ENCODE results near the gene KLHL35.

Gene KLHL35

GRCh38 chr11:75434051-75434450 is 1.0 kb upstream of the KLHL35 start:
- no peak overlapping the region for H3K9ac ChIP-seq (ENCODE audit: low read length)
- no peak overlapping the region for H2AFZ ChIP-seq (ENCODE audit: low read depth, low read length)
- H3K4ac ChIP-seq (ENCODE audit: low read depth in 1 of 2, low read length in 2 of 2), result no peak overlapping the region
- no peak overlapping the region for H3K4me2 ChIP-seq (ENCODE audit: low read length, poor library complexity, severe bottlenecking)
- H3K14ac ChIP-seq (ENCODE audit: low read length in 2 of 2), result no peak overlapping the region
- H3K27ac ChIP-seq (ENCODE audit: low read length, poor library complexity, severe bottlenecking), result no peak overlapping the region
- H3K36me3 ChIP-seq (ENCODE audit: control insufficient read depth in 1 of 2, insufficient read depth in 2 of 2, low read depth in 1 of 2, low read length in 2 of 2), result no peaks in the 10 kb centered on the region
- H2BK15ac ChIP-seq (ENCODE audit: low read depth, poor library complexity, severe bottlenecking), result no peak overlapping the region
- H2AK5ac ChIP-seq (ENCODE audit: low read length, severe bottlenecking), result no peak overlapping the region
- H2BK12ac ChIP-seq (ENCODE audit: low read length in 2 of 2), result no peak overlapping the region
- WGBS, result 94% methylated on average over 4 of the region's 4 CpGs
- H3K23ac ChIP-seq (ENCODE audit: low read length in 2 of 2), result no peak overlapping the region
- H3K18ac ChIP-seq (ENCODE audit: low read depth in 1 of 2, low read length in 2 of 2), result no peak overlapping the region
- H3K4me1 ChIP-seq (ENCODE audit: control insufficient read depth, insufficient read depth, low read depth, low read length), result peaks cover 16% of the 10 kb centered on the region
- H3K9me3 ChIP-seq (ENCODE audit: control insufficient read depth, low read length), result peaks cover 4% of the 10 kb centered on the region
- no peak overlapping the region for H2BK5ac ChIP-seq (ENCODE audit: low read depth, low read length, poor library complexity, severe bottlenecking)
- H3K4me3 ChIP-seq (ENCODE audit: insufficient read depth in 1 of 2, low read depth in 1 of 2, low read length in 2 of 2), result no peak overlapping the region
- no peak overlapping the region for H4K8ac ChIP-seq (ENCODE audit: low read length)
- no peak for DNase-seq
- peaks cover 40 to 45% of the 10 kb centered on the region in 2 experiments for H3K27me3 ChIP-seq (ENCODE audit: control insufficient read depth in 1 of 2, insufficient read depth in 1 of 2, low read length in 2 of 2)
- H2BK120ac ChIP-seq (ENCODE audit: low read depth, low read length), result no peak overlapping the region
- no peak overlapping the region for H4K91ac ChIP-seq (ENCODE audit: low read length)
- no peaks in the 10 kb centered on the region for H3K79me1 ChIP-seq (replicated peaks; ENCODE audit: low read length, poor library complexity, severe bottlenecking)

GRCh38 chr11:75433443-75433842 is 440 bp upstream of the KLHL35 start:
- no peak overlapping the region for H3K14ac ChIP-seq (ENCODE audit: low read length in 2 of 2)
- peaks cover 15% of the 10 kb centered on the region for H3K4me1 ChIP-seq (ENCODE audit: control insufficient read depth, insufficient read depth, low read depth, low read length)
- no peak overlapping the region for H2BK120ac ChIP-seq (ENCODE audit: low read depth, low read length)
- H3K4ac ChIP-seq (ENCODE audit: low read depth in 1 of 2, low read length in 2 of 2), result no peak overlapping the region
- no peaks in the 10 kb centered on the region for H3K79me1 ChIP-seq (replicated peaks; ENCODE audit: low read length, poor library complexity, severe bottlenecking)
- no peak overlapping the region for H3K27ac ChIP-seq (ENCODE audit: low read length, poor library complexity, severe bottlenecking)
- no peak overlapping the region for H2BK5ac ChIP-seq (ENCODE audit: low read depth, low read length, poor library complexity, severe bottlenecking)
- DNase-seq, result no peak
- H2BK15ac ChIP-seq (ENCODE audit: low read depth, poor library complexity, severe bottlenecking), result no peak overlapping the region
- H4K8ac ChIP-seq (ENCODE audit: low read length), result no peak overlapping the region
- no peak overlapping the region for H2AFZ ChIP-seq (ENCODE audit: low read depth, low read length)
- no peak overlapping the region for H3K4me3 ChIP-seq (ENCODE audit: insufficient read depth in 1 of 2, low read depth in 1 of 2, low read length in 2 of 2)
- H2BK12ac ChIP-seq (ENCODE audit: low read length in 2 of 2), result no peak overlapping the region
- H3K23ac ChIP-seq (ENCODE audit: low read length in 2 of 2), result no peak overlapping the region
- peaks cover 4% of the 10 kb centered on the region for H3K9me3 ChIP-seq (ENCODE audit: control insufficient read depth, low read length)
- H2AK5ac ChIP-seq (ENCODE audit: low read length, severe bottlenecking), result no peak overlapping the region
- no peak overlapping the region for H4K91ac ChIP-seq (ENCODE audit: low read length)
- H3K36me3 ChIP-seq (ENCODE audit: control insufficient read depth in 1 of 2, insufficient read depth in 2 of 2, low read depth in 1 of 2, low read length in 2 of 2), result no peaks in the 10 kb centered on the region
- no peak overlapping the region for H3K9ac ChIP-seq (ENCODE audit: low read length)
- no peak overlapping the region for H3K18ac ChIP-seq (ENCODE audit: low read depth in 1 of 2, low read length in 2 of 2)
- H3K27me3 ChIP-seq (ENCODE audit: control insufficient read depth in 1 of 2, insufficient read depth in 1 of 2, low read length in 2 of 2), result peaks cover 46 to 49% of the 10 kb centered on the region in 2 experiments
- 74% methylated on average over 6 of the region's 6 CpGs for WGBS
- H3K4me2 ChIP-seq (ENCODE audit: low read length, poor library complexity, severe bottlenecking), result no peak overlapping the region

- Histone ChIP-seq H3K4me3 (ENCODE audit: insufficient read depth in 1 of 2, low read depth in 1 of 2, low read length in 2 of 2) (no peak overlapping the region), H3K9ac (ENCODE audit: low read length) (no peak overlapping the region), H4K8ac (ENCODE audit: low read length) (no peak overlapping the region), H3K23ac (ENCODE audit: low read length in 2 of 2) (no peak overlapping the region), H3K27ac (ENCODE audit: low read length, poor library complexity, severe bottlenecking) (no peak overlapping the region), H4K91ac (ENCODE audit: low read length) (no peak overlapping the region), H3K36me3 (ENCODE audit: control insufficient read depth in 1 of 2, insufficient read depth in 2 of 2, low read depth in 1 of 2, low read length in 2 of 2) (no peaks in the 10 kb centered on the region), H3K79me1 (replicated peaks; ENCODE audit: low read length, poor library complexity, severe bottlenecking) (no peaks in the 10 kb centered on the region), H3K27me3 (ENCODE audit: control insufficient read depth in 1 of 2, insufficient read depth in 1 of 2, low read length in 2 of 2) (peaks cover 49 to 50% of the 10 kb centered on the region in 2 experiments), H2BK5ac (ENCODE audit: low read depth, low read length, poor library complexity, severe bottlenecking) (no peak overlapping the region), H3K4ac (ENCODE audit: low read depth in 1 of 2, low read length in 2 of 2) (no peak overlapping the region), H3K9me3 (ENCODE audit: control insufficient read depth, low read length) (peaks cover 4% of the 10 kb centered on the region), H3K4me1 (ENCODE audit: control insufficient read depth, insufficient read depth, low read depth, low read length) (peaks cover 12% of the 10 kb centered on the region), H2BK15ac (ENCODE audit: low read depth, poor library complexity, severe bottlenecking) (no peak overlapping the region), H2BK120ac (ENCODE audit: low read depth, low read length) (no peak overlapping the region), H3K18ac (ENCODE audit: low read depth in 1 of 2, low read length in 2 of 2) (no peak overlapping the region), H3K14ac (ENCODE audit: low read length in 2 of 2) (no peak overlapping the region), H3K4me2 (ENCODE audit: low read length, poor library complexity, severe bottlenecking) (no peak overlapping the region), H2AFZ (ENCODE audit: low read depth, low read length) (no peak overlapping the region), H2BK12ac (ENCODE audit: low read length in 2 of 2) (no peak overlapping the region), H2AK5ac (ENCODE audit: low read length, severe bottlenecking) (no peak overlapping the region)
- 66% methylated on average over 16 of the region's 16 CpGs for WGBS
- no peak for DNase-seq
Measured at GRCh38 chr11:75431533-75432525, 1.2 kb downstream of the KLHL35 start.

GRCh38 chr11:75430714-75431532 is 2.1 kb downstream of the KLHL35 start:
- H2BK12ac ChIP-seq (ENCODE audit: low read length in 2 of 2), result no peak overlapping the region
- H3K18ac ChIP-seq (ENCODE audit: low read depth in 1 of 2, low read length in 2 of 2), result no peak overlapping the region
- no peaks in the 10 kb centered on the region for H3K36me3 ChIP-seq (ENCODE audit: control insufficient read depth in 1 of 2, insufficient read depth in 2 of 2, low read depth in 1 of 2, low read length in 2 of 2)
- H2AFZ ChIP-seq (ENCODE audit: low read depth, low read length), result peak overlapping the region; percentile 76
- H4K91ac ChIP-seq (ENCODE audit: low read length), result no peak overlapping the region
- H3K79me1 ChIP-seq (replicated peaks; ENCODE audit: low read length, poor library complexity, severe bottlenecking), result no peaks in the 10 kb centered on the region
- no peak overlapping the region for H3K14ac ChIP-seq (ENCODE audit: low read length in 2 of 2)
- peaks cover 4% of the 10 kb centered on the region for H3K9me3 ChIP-seq (ENCODE audit: control insufficient read depth, low read length)
- H3K23ac ChIP-seq (ENCODE audit: low read length in 2 of 2), result no peak overlapping the region
- peaks cover 49 to 50% of the 10 kb centered on the region in 2 experiments for H3K27me3 ChIP-seq (ENCODE audit: control insufficient read depth in 1 of 2, insufficient read depth in 1 of 2, low read length in 2 of 2)
- no peak overlapping the region for H3K4ac ChIP-seq (ENCODE audit: low read depth in 1 of 2, low read length in 2 of 2)
- peak overlapping the region; percentile 53 for H3K9ac ChIP-seq (ENCODE audit: low read length)
- no peak overlapping the region for H2BK5ac ChIP-seq (ENCODE audit: low read depth, low read length, poor library complexity, severe bottlenecking)
- peaks cover 12% of the 10 kb centered on the region for H3K4me1 ChIP-seq (ENCODE audit: control insufficient read depth, insufficient read depth, low read depth, low read length)
- peak overlapping the region; percentile 47 to 61 for H3K4me3 ChIP-seq (ENCODE audit: insufficient read depth in 1 of 2, low read depth in 1 of 2, low read length in 2 of 2)
- H2BK15ac ChIP-seq (ENCODE audit: low read depth, poor library complexity, severe bottlenecking), result no peak overlapping the region
- DNase-seq, result no peak
- 41% methylated on average over 32 of the region's 32 CpGs for WGBS
- no peak overlapping the region for H2AK5ac ChIP-seq (ENCODE audit: low read length, severe bottlenecking)
- peak overlapping the region; percentile 71 for H3K4me2 ChIP-seq (ENCODE audit: low read length, poor library complexity, severe bottlenecking)
- H3K27ac ChIP-seq (ENCODE audit: low read length, poor library complexity, severe bottlenecking), result no peak overlapping the region
- H4K8ac ChIP-seq (ENCODE audit: low read length), result no peak overlapping the region
- H2BK120ac ChIP-seq (ENCODE audit: low read depth, low read length), result no peak overlapping the region

All from mesenchymal stem cell (in vitro differentiated cells and primary cell).